ELR (cell line): ENCODE data around the gene CXCL1.
"Not testable (repeated sequence)": the region's sequence is repeated elsewhere in the genome, so short reads cannot be mapped to it uniquely, and the experiment has no call there.

Experiments used
- DNase-seq: peaks from one replicate; pipeline ENCODE4 v3.0.0-alpha.2; 2015; ENCODE audit warnings: low read depth

CXCL1 gene

GRCh38 chr4:73875401-73875800 is 6.2 kb downstream of the CXCL1 start:
- no peak for DNase-seq

DNA sequence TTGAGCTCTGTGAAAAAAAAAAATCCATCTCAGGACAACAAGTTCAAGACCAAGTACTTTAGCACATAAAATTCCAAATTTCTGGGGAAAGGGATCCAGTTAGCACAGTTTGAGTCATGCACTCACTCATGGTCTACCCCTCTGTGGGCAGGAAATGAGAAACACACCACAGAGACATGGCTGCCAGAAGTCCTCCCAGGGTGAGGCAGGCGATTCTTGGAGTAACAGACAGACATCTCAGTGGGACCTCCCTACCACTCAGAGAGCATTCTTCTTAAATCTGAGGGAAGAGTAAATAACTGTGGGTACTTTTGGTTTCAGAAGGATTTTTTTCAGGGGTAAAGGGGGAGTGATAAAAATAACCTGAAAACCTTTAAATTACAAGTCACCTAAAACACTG is 14.1 kb downstream of the CXCL1 start:
- DNase-seq, result peak; percentile 85

DNA sequence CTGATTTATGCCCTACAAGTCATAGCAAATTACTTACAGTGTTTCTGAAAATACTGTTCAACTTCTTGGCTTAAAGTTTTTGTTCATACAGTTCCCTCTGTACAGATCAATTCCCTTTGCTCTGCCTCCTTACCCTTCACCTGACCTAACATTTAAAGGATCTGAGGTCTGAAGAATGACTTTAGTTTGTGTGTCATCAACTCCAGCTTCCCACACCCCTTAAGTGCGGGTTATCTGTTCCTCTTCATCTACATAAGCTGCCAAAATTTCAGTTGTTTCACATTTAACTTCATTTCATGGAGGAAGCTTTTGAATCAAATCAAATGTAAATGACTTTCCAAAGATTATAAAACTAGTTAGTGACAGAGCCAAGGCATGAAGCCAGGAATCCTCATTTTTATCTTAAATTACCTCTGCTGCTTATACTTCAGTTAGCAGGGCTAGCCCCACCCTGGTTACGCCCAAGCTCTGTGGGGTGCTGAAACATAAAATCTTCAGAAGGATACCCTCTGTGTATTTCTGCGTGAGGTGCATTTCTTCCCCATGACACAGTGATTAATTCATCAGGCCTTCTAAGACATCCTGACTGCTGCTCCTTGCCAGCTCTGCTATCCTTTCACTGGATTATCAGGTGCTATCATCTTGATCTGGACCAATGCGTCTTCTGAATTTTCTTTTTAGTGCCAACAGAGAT is 16.5 kb downstream of the CXCL1 start:
- peak; percentile 71 for DNase-seq

- no peak for DNase-seq
Observed at GRCh38 chr4:73891326-73891725, 22.1 kb downstream of the CXCL1 start.

DNA sequence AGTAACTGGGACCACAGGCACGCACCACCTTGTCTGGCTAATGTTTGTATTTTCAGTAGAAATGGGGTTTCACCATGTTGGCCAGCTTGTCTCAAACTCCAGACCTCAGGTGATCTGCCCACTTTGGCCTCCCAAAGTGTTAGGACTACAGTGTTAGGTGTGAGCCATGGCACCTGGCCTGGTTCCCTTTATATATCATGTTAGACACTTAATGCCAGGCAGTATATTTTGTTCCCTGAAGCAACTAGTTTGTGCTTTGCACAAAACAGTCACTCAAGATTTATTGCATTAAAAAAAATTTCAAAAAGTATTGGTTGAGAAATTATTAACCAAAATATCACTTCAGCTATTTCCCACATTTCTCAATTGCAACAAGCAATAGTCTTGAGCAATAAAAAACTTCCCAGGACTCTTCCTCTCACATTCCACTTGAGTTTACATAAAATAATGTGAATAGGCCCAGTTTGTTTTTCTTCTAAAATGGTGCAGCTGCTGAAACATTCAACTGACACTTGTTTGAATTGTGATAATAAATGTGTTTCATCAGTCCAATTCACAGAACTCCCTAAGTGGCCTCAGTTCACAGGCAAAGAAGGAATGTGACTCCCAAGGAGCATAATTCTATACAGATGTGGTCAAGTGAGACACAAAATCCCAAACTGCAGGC is 22.7 kb downstream of the CXCL1 start:
- no peak for DNase-seq

- no peak for DNase-seq
Observed at GRCh38 chr4:73892966-73893365, 23.8 kb downstream of the CXCL1 start.

DNA sequence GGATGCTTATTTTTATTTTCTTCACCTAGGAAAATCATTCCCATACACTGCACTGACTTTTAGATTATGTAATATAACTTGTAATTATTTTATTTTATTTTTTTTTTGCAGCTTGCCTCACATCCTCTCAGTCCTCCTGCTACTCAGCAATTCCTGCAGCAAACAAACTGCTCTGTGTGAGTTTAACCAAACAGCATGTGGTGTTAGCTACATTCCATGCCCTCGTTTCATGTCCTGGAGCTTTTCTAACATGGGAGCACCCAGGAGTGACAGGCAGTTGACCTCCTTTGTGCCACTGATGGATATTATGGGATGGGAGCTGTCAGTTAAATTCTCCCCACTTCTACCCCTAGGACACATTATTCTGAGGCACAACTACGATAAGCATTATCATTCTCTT is 24.8 kb downstream of the CXCL1 start:
- no peak for DNase-seq

DNA sequence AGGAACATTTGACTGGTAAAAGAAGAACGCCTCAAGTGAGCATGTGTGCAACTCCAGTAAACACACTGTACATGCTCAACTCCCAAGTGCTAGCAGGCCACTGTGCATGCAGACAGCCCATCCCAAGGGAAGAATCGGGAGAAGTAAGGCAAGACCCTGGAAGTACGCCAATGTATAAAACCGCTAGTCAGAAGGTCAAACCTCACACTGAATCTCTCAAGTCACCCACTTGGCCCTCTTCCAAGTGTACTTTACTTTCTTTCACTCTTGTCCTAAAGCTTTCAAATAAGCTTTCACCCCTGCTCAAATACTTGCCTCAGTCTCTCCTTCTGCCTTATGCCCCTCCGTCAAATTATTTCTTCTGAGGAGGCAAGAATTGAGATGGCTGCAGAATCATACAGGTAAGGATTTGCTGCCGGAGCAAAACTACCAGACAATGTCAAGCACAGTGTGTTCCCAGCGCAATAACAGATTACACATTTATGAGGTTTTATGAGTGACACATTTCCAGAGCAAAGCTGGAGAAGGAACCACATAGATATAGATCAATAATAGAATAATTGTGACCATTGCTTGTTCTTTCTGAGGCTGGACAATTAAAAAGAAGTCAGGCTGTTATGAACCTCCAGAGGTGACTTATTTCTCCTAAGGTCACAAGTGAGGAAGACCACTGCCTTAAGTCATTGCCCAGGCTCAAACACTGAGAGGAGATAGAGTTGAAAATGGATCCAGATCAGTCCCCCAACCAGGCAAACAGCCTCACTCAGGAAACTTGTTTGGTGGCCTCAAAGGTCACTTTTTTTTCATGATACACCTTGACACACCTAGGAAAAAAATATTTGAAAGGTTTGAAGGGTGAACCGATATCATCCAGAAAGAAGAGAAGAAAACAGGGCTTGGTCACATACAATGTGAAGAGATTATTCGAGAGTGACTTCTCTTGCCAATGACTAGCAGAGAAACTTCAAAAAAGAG is 26.3 kb downstream of the CXCL1 start:
- no peak for DNase-seq

DNA sequence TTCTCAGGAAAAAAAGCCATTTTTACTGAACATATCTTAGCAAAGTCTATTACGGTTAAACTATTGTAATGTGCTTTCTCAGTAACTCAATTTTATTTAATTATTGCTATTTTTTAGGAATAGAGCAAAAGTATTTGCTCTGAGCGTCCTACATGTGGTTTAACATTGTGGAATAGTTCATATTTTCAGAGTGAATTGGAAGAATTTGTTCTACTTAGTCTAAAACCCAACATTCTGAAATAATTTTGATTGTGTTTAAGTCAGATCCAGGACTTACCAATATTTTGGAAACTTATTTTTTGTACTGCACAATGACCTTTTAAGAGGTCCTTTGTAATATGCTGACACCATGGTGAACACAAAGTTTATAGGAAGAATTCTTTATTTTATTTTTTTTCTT is 27.2 kb downstream of the CXCL1 start:
- no peak for DNase-seq

GRCh38 chr4:73897380-73898136 is 28.4 kb downstream of the CXCL1 start:
- DNase-seq, result no peak

DNA sequence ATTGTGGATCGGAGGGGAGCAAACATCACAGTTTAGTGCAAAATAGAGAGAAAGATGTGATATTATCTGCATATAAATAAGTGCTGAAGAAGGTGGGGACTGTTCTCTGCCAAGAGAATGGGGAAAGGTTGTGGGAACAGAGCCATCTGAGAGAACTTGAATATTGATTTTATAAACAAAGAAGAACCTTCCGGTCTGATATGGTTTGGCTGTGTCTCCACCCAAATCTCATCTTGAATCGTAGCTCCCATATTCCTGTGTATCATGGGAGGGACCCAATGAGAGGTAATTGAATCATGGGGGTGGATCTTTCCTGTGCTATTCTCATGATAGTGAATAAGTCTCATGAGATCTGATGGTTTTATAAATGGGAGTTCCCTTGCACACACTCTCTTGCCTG is 30.1 kb downstream of the CXCL1 start:
- DNase-seq, result not testable (repeated sequence)

- no peak for DNase-seq
Observed at GRCh38 chr4:73901031-73901430, 31.8 kb downstream of the CXCL1 start.

- DNase-seq, result peak; percentile 79
Observed at GRCh38 chr4:73902038-73902637, 32.9 kb downstream of the CXCL1 start.

GRCh38 chr4:73902817-73903547 is 33.8 kb downstream of the CXCL1 start:
- DNase-seq, result no peak

DNA sequence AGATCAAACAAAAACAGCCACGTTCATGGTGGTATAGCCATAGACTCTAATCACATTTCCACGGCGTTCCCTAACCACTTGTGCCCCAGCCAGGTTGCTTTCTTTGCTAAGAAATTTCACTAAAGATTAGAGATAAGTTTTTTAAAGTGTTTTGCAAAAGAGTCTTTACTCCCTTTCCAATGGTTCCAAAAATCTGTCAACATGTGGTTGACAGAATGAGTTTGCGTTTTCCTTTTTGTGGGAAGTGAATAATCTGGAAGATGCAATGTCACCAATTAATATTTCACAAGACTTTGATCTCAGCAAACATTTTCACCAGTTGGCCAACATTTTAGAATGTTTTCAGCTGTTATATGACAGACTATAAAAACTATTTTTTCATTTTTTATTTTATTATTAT is 35.3 kb downstream of the CXCL1 start:
- DNase-seq, result no peak

GRCh38 chr4:73908965-73909364 is 39.8 kb downstream of the CXCL1 start:
- no peak for DNase-seq

GRCh38 chr4:73911746-73912145 is 42.6 kb downstream of the CXCL1 start:
- no peak for DNase-seq

DNA sequence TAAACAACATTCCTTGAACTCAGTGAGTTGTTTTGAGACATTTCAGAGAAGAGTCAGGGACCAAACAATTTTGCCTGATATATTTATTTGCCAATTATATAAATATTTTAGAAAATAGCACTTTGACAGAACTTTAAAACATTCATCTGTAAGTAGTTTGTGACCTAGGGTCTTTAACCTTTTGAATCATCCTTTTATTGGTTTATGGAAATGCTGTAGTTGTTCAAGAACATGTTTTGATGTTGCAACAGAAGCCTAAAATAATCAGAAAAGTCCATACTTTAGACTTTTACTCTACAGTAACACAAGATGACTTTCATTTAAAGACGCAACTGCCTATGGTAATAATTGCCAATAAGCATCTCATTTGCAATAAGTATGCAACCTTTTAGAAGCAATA is 43.0 kb downstream of the CXCL1 start:
- DNase-seq, result no peak

DNA sequence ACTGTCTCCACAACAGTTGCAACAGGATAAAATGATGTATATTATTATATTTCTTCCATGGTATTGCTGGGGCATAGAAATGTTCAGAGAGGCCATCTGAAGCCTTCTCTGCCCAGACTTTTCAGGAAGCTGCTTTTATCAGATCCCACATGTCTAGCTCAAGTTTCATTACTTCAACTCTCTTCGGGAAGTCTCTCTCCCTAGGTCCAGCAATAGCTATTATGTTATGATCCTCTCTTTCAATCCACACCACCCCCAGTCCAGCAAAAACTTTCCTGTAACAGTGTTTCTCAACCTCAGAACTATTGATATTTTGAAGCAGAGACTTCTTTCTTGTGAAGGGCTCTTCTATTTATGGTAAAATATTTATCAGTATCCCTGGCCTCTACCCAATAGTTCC is 44.9 kb downstream of the CXCL1 start:
- no peak for DNase-seq

DNA sequence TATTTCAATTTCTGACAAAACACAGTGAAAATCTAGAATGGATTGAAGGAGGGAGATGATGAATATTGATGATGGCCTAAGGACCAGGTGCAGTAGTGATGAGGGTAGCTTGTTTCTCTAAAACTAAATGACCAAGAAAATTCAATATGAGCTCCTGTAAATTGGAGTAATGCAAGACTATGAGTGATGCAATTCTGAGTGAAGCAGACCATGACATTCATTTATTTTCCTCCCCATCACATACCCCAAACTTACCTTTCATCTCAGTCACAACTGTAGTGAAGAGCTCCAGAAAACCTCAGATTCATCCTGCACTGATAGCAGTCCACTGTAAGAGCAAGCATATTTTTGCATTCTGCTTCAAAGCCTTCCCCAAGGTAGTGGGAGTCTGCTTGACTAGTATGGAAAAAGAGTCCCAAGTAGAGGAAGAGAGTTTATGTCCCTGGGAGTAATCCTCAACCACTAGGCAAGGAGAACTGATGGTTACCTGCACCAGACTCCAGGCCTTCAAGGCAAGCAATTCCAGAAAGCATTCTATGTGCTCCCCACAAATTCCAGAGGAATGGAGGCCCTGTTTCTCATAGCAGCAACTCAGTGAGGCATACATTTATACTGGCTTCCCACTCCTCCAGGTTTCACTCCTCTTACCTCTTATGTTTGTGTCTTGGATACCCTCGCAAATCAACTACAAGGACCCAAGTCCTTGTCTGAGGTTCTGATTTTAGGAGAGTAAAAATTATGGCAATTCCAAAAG is 47.2 kb downstream of the CXCL1 start:
- DNase-seq, result no peak
